IPS-18c (cell line): ENCODE measurements around the gene CPVL.
"Not testable (repeated sequence)": the region's sequence is repeated elsewhere in the genome, so short reads cannot be mapped to it uniquely, and the experiment has no call there.

Experiments
- H3K4me3 ChIP-seq: 2 replicates; pipeline ENCODE4 v1.7.0; 2013; ENCODE audit warnings: low read depth, mild to moderate bottlenecking, low read length, moderate library complexity; ENCODE audit not compliant: insufficient read depth
- H3K9me3 ChIP-seq: one replicate; pipeline ENCODE4 v1.6.1; 2013; ENCODE audit warnings: mild to moderate bottlenecking, low read length, moderate library complexity; ENCODE audit not compliant: control insufficient read depth, insufficient read depth

Gene CPVL

DNA sequence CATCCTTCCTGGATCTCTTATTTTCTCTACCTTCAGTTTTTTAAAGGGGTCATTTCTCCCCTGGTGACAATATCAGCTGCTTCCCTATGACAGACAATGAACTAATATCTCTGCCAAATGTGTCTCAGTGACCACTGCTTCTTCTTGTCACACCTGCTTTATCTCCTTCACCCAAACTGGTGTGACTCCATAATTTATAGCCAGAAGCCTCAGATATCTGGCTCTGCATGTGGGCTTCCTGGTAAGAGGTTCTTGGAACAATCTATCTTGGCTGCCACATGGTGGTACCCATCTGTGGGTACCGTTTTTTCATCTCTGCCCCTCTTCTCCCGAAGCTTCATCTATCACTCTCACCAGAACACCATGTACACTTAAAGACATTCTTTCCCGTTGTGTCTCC, 37.0 kb downstream of the CPVL start:
- H3K9me3 ChIP-seq = no peaks in the 10 kb centered on the region
- H3K4me3 ChIP-seq = no peak overlapping the region

DNA sequence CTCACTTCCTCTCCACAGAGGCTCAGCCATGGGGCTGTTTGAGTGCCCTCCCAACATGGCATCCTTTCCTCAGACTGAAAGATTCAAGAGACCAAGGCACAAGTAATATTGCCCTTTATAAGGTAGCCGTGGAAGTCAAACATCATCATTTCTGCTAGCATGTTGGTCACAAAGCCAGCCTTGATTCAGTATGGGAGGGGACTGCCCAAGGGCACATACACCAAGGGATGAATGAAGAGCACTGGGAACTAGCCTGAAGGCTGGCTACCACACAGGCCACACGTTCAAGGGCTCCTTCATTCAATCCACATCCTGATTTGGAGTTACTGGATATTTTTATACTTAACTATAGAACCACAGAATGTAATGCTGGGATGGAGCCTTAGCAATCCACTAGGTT, 39.3 kb downstream of the CPVL start:
- H3K9me3 ChIP-seq = no peaks in the 10 kb centered on the region
- no peak overlapping the region for H3K4me3 ChIP-seq

DNA sequence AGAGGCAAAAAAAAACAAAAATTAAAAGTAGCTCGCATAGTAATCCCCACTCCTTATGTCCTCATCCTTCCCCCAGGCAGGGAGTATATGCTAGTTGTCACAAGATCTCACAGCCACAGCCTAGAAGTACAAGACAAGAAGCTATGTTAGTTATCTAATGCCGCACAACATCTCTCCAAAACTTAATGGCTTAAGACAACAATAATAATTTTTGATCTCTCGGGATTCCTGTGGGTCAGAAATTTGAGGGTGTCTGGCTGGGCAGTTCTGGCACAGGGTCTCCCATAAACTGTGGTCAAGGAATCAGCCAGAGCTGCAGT, 39.7 kb downstream of the CPVL start:
- no peak overlapping the region for H3K4me3 ChIP-seq

DNA sequence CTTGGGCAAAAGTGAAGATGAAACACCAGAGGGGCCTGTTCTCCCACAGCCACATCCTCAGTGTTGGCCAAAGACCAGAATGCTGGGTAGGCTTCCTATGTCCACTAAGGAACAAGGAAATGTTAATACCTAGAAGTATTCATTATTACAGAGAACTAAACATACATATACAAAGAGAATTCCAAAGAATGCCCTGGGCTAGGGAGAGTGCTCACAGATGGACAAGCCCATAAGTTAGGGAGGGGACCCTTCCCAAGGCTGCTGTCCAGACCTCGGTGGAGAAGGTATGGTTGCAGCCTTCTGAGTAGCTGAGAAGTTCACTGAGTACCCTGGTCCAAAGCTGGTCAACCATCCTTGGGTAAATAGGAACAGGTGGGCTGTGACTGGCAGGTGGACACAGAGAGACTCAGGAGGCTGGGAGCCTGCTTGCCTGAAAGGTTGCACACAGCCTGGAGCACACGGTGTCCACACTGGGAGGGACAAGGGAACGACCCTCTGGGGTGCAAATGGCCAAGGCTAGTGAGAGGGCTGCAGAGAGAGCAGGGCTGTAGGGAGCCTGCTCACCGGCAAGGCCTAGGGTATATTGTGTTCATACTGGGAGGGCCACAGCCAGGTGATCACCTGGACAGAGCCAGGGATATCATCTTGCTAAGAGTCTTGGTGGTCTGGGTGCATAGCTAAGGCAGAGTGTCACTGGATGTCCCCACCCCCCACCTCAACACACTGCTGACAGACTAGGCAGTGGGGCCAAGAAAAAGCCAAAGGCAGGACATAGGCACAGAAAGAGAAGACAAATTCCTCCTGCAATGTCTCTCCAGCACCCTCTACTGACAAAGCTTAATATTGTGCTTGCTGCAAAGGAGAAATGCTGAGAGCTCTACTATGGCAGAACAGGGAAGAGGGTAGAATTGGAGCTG, 40.3 kb downstream of the CPVL start:
- H3K4me3 ChIP-seq = no peak overlapping the region
- no peaks in the 10 kb centered on the region for H3K9me3 ChIP-seq

More for the DNA sequence above, 39.7 kb downstream of the CPVL start:
- no peaks in the 10 kb centered on the region for H3K9me3 ChIP-seq

DNA sequence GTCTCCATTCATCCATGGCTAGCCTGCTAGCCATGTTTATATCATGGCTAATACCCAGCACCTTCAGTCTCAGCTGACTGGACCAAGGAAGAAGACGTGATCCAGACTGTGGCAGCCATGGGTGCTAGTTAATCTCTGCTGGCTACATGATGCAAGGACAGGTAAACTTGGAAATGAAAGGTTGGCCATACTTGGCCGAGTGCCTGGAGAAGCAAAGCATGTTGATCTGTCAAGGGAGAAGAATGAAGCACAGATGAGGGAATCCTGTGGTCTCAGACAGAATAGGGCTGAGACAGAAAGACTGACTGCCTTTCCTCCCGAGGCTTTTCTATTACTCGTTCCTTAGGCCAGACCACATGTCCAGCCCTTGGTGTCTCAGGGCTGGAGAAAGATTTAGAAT, 41.1 kb downstream of the CPVL start:
- Histone ChIP-seq H3K9me3 (no peaks in the 10 kb centered on the region), H3K4me3 (no peak overlapping the region)

DNA sequence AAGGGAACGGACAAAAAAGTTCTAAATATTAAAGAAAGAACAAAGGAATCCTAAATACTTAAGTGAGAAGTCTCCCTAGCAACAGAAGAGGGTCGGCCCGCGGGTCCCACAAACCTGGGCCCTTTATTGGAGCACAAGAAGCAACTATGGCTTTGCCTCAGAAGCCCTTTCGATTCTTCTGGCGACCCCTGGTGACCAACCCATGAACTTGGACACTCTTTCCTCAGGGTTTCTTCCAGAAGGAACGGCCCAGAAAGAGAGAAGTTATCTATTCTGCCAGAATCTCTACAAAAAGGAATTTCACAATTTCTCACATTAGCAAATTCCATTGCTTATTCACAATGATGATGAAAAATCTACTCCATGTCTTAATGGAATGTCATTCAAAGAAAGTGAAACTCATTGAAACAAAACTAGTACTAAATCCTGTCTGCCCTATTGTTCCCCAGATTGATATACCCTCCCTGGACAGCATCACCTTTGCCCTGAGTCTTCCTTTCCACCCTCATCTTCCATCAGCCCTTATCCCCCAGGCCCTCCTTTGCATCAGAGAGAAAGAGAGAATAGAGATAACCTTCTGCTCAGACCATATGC, 43.7 kb downstream of the CPVL start:
- H3K4me3 ChIP-seq = no peak overlapping the region
- H3K9me3 ChIP-seq = no peaks in the 10 kb centered on the region

DNA sequence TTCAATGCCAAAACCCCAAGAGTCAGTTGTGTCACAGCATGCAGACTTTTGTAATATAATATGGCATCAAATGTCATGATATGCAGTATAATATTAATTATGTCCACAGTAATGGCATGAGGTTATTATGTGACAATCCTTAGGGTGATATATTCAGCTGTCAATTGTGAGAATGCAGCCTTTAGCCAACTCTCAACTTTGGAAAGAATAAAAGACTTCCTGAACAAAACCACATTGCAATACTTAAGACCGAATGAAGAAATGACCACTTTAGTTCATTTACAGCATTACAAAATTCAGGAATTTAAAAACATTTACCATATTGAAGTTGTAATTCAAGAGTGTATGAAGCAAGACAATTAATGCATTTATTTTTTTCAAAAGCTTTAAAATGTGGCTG, 45.4 kb downstream of the CPVL start:
- Histone ChIP-seq H3K9me3 (no peaks in the 10 kb centered on the region), H3K4me3 (no peak overlapping the region)

DNA sequence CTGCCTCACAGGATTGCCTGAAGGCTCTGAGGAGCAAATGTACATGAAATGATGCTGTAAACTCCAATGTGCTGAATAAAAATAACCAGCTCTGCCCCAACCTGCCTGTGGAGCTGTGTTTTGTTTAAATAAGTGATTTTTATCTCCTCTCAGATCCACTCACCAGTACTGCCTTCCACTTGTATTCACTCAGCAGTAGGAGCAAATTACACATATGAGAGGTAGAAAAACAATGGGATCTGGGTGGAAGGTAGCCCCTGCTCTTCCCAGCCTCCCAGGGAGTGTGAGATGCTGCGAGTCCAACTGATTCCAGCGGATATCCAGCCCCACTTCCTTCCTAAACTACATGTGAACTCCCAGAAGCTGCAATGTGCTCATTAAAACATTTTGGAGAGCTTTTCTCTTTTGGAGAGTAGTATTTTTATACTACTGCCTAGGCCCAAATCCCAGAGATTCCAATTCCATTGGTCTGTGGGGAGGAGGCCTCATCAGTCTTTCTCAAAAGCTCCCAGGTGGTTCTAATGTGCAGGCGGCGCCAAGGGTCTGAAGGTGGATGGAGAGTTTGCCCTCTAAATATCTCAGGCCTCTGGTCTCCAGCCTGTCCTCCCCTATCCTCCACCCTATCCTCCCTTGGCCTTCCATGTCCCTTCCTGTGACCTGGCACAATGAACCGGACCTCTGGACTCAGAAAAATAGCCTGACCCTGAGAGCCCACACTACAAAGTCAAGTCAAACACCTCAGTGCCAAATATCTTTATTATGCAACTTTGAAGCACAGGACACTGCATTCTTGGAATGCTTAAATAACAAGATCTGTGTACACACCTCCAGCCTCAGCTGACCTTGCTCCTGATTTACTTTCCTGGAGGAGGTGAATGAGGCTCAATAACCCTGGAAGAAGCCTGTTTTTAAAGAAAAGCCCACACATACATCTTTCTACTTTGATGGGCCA, 46.2 kb downstream of the CPVL start:
- no peaks in the 10 kb centered on the region for H3K9me3 ChIP-seq
- H3K4me3 ChIP-seq = no peak overlapping the region

DNA sequence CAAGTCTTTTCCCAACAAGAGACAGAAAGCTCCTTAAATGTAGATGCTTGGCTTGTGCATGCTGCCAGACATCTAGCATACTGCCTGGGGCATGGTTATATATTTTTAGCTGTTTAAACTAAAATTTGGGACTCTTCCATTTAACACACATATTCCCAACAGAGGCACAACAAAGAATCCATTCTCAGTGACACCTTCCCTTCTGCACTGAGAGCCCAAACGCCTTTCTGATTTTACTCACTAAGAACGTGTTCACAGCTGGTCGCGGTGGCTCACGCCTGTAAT, 49.9 kb downstream of the CPVL start:
- no peak overlapping the region for H3K4me3 ChIP-seq
- no peaks in the 10 kb centered on the region for H3K9me3 ChIP-seq

DNA sequence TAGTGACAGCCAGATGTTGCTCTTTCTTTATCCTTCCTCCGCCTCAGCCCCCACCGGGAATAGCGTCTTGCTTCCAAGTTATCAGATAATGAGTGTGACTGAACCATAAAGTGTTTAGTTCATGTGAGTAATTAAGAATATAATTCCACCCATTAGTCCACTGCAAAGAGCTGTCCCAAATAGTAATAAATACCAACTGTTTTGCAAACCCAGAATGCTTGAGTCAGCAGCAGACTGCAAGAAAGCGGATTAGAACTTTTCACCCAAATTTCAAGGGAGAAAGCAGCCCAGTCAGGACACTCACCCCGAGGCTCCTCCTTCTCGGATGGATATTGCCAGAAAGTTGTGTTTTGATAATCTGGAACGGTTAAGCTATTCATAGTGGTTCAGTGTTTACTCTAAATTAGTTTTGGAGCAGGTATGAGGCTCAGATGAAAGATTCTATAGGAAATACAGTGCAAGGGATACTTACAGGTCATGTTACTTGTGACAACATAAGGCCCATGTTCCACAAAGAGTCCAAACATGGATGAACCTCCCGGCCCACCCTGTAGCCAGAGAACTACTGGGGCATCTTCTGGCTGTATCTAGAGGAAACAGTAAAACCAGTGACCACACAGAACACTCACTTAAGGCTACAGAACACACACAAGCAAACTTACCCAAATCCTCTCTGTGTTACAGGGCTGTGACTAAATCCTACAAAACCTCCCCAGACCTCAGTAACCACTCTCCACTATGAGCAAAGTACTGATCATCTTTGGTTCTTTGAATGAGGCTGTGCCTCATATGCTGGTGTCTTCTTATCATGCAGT, 50.5 kb downstream of the CPVL start:
- H3K4me3 ChIP-seq = no peak overlapping the region
- no peaks in the 10 kb centered on the region for H3K9me3 ChIP-seq

DNA sequence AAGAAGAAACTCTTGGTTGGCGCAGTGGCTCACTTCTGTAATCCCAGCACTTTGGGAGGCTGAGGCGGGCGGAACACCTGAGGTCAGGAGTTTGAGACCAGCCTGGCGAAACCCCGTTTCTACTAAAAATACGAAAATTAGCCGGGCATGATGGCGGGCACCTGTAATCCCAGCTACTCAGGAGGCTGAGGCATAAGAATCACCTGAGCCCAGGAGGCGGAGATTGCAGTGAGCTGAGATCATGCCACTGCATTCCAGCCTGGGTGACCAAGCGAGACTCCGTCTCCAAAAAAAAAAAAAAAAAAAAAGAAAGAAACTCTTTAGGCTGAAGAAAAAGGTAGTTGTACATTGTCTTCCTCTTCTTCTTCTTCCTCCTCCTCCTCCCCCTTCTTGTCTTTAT, 53.2 kb downstream of the CPVL start:
- H3K4me3 ChIP-seq, H3K9me3 ChIP-seq: not testable (repeated sequence)

DNA sequence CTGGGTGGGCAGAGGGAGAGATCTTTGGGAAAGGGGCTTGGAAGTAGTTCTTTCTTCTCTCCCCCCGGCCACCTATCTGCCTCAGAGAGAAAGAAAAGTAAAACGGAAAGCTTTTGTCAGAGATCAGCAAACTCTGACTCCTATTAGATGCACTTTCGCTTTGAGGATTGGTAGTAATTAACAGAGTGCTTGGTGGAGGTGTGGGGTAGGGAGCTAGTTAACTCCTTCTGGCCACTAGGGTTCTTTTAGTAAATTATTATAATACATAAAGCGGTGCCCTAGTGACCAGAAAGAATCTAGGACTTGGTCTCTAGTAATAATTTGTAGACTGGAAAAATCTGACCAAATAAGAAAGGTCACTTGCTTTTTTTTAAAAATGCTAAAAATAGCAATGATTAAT, 54.6 kb downstream of the CPVL start:
- H3K4me3 ChIP-seq = no peak overlapping the region; the same call in 1 of the 2 replicates
- H3K9me3 ChIP-seq = no peaks in the 10 kb centered on the region

DNA sequence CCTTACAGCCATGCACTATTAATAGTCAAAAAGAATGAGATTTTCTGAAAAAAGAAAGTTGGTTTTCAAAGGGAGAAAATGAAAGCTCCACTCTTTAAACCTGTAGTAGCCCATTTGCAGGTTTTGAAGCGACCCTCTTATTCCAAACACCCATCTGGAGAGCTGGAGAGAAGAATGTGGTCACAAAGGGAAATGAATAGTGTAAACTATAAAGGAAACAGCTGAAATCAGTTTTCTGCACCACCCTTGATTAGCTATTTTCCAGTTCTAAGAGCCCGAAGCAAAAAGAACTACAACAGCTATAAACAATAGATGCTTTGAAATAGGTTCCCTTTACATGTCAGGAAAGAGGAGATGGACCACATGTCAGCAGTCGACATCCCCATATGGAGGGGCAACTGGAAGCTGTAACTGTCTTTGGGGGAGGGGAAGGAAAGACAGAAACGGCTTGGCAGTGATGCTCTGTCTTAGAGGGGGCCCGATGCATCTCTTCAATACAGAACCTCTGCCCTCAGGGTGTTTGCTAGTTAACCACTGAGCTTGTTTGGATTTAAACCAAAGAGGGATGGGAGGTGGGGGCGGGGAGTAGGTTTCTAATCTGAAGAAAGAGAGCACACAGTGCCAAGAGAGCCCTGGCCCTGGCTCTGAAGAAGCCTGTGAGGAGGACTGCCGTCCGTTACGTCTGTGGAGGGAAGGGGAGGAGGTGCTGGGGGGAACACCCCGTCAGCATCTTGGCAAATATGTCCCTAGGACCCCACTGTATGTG, 55.3 kb downstream of the CPVL start:
- H3K4me3 ChIP-seq = no peak overlapping the region; the same call in 1 of the 2 replicates
- H3K9me3 ChIP-seq = no peaks in the 10 kb centered on the region

DNA sequence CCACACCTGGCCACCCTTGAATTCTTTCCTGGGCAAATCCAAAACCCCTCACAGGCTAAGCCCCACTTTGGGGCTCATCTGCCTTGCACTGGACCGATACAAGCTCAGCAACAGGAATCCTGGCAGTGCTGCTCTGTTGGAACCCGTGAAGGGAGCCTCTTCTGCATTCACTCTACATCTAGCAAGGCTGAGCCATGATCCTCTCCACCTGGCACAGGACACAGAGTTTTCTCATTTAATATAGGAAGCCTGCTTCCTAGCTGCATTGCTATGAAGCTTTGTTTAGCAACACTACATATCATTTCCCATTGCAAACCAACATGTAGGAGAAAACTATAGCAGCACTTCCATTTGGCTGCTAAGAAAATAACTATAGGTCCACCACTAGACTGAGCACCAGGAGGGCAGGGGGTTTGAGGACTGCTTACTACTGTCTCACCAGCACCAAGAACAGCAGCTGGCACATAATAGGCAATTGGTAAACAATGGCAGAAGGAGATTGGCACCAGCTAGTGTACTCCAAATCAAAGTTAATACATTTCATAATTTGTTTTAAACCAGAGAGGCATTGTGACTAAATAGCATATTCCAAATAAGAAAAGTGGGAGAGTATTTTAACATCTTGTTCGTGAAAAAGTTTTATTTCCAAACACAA, 56.1 kb downstream of the CPVL start:
- H3K4me3 ChIP-seq = no peak overlapping the region
- no peaks in the 10 kb centered on the region for H3K9me3 ChIP-seq

DNA sequence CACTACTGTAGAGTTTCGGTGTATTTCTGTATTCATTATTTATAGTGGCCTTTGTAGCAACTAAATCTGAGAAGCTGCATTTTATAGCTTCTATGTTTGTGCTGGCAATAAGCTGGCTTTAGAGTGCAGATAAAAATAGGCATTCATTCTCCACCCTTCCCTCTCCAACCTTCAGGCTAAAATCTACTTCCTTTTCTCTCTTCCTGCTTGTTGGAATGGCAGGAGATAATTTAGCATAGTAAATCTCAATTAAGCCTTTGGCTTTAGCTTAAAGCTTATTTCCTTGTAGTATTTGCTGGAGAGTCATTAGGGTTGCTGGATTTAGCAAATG, 58.5 kb downstream of the CPVL start:
- Histone ChIP-seq H3K9me3 (no peaks in the 10 kb centered on the region), H3K4me3 (no peak overlapping the region)

DNA sequence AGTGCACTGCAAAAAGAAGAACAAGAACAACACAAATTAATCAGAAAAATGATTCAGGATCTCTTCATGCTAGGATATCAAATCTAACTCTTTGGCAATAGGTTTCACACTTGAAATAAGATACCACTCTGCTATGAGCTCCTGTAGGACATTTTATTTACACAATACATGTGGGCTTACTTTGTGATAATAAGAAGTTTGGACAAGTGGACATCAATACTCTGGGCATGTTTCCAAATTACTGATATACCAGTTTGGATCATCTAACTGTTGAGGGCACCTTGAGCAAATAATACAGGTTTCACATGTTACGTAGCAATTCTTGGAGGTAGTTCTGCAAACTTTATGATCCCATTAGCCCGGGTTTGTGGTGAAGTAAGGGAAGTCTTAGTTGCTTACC, 59.8 kb downstream of the CPVL start:
- H3K9me3 ChIP-seq = no peaks in the 10 kb centered on the region
- H3K4me3 ChIP-seq = no peak overlapping the region
